SH-SY5Y (cell line): Measurements from ENCODE around the gene NDUFA11.

Source experiments
- GATA2 ChIP-seq: IDR thresholded peaks from 2 replicates; pipeline ENCODE4 v1.6.1; 2011; ENCODE audit warnings: mild to moderate bottlenecking, low read depth, low read length
- GATA3 ChIP-seq: IDR thresholded peaks from 2 replicates; pipeline ENCODE4 v1.6.1; 2011; ENCODE audit warnings: low read depth, mild to moderate bottlenecking, low read length, moderate library complexity

The NDUFA11 gene

GRCh38 chr19:5867201-5868136, 36.1 kb downstream of the NDUFA11 start:
- TF ChIP-seq GATA2 (no peak), GATA3 (no peak)

- no peak for TF ChIP-seq GATA2
- no peak for TF ChIP-seq GATA3
Observed at GRCh38 chr19:5865772-5866171, 37.8 kb downstream of the NDUFA11 start.

- no peak for TF ChIP-seq GATA2
- no peak for TF ChIP-seq GATA3
Observed at GRCh38 chr19:5864725-5865486, 38.7 kb downstream of the NDUFA11 start.

- TF ChIP-seq GATA3 (no peak), GATA2 (no peak)
Observed at GRCh38 chr19:5864013-5864720, 39.4 kb downstream of the NDUFA11 start.

- TF ChIP-seq GATA2 (no peak), GATA3 (no peak)
Observed at GRCh38 chr19:5863030-5863665, 40.4 kb downstream of the NDUFA11 start.

- TF ChIP-seq GATA3, result no peak
Observed at GRCh38 chr19:5857203-5858081, 46.1 kb downstream of the NDUFA11 start.

- TF ChIP-seq GATA2 (no peak), GATA3 (no peak)
Observed at GRCh38 chr19:5851302-5851701, 52.3 kb downstream of the NDUFA11 start, which contains the start of gene FUT3. Gene FUT3, minus strand, starts transcription at chr19:5851449.

GRCh38 chr19:5850743-5851293, 52.8 kb downstream of the NDUFA11 start:
- TF ChIP-seq GATA2, result no peak
- no peak for TF ChIP-seq GATA3

- TF ChIP-seq GATA3, result no peak
- TF ChIP-seq GATA2, result no peak
Observed at GRCh38 chr19:5850189-5850588, 53.4 kb downstream of the NDUFA11 start.
